Immature natural killer cell (primary cell): ENCODE measurements around the gene ABCA8. TPM values are rescaled to one million over a fixed set of nuclear protein-coding genes. Genes with fewer than 3 reads are reported as not detected.
"Not testable (repeated sequence)": the region's sequence is repeated elsewhere in the genome, so short reads cannot be mapped to it uniquely, and the experiment has no call there.

Experiments
- DNase-seq, 3 donors: peaks; one replicate each; pipeline ENCODE4 v3.0.0; 2022; ENCODE audit warnings: mixed read lengths in 1 of 3
- H3K27ac Mint-ChIP-seq, 6 donors: one replicate each; pipeline ENCODE4 v1.8.0; 2020; ENCODE audit warnings: mixed read lengths in 6 of 6, mild to moderate bottlenecking in 5 of 6, inconsistent platforms in 4 of 6, moderate library complexity in 3 of 6
- H3K27me3 Mint-ChIP-seq, 3 donors: one replicate each; pipeline ENCODE4 v1.8.0; 2020 to 2021; ENCODE audit warnings: low read depth in 3 of 3, mild to moderate bottlenecking in 3 of 3, mixed read lengths in 3 of 3, moderate library complexity in 3 of 3, inconsistent platforms in 1 of 3
- H3K36me3 Mint-ChIP-seq, 3 donors: one replicate each; pipeline ENCODE4 v1.8.0; 2020; ENCODE audit warnings: mixed read lengths in 3 of 3, inconsistent platforms in 2 of 3, mild to moderate bottlenecking in 2 of 3
- H3K4me1 Mint-ChIP-seq, 2 donors: one replicate each; pipeline ENCODE4 v1.8.0; 2020; ENCODE audit warnings: inconsistent platforms in 2 of 2, mild to moderate bottlenecking in 2 of 2, mixed read lengths in 2 of 2, moderate library complexity in 1 of 2
- H3K4me3 Mint-ChIP-seq, 5 donors: one replicate each; pipeline ENCODE4 v1.8.0; 2020; ENCODE audit warnings: mild to moderate bottlenecking in 5 of 5, mixed read lengths in 5 of 5, inconsistent platforms in 3 of 5, moderate library complexity in 3 of 5
- H3K9me3 Mint-ChIP-seq, 6 donors: one replicate each; pipeline ENCODE4 v1.8.0; 2020; ENCODE audit warnings: mild to moderate bottlenecking in 6 of 6, mixed read lengths in 6 of 6, inconsistent platforms in 4 of 6, moderate library complexity in 3 of 6
- polyA plus RNA-seq, 3 donors: library from polyadenylated mRNA; unstranded; fragments of 300-500 nt; fragmentation: Illumina TruSeq; gene quantifications; one replicate each; pipeline ENCODE4 v1.2.3, GENCODE V29; 2021

ABCA8 gene, protein sequence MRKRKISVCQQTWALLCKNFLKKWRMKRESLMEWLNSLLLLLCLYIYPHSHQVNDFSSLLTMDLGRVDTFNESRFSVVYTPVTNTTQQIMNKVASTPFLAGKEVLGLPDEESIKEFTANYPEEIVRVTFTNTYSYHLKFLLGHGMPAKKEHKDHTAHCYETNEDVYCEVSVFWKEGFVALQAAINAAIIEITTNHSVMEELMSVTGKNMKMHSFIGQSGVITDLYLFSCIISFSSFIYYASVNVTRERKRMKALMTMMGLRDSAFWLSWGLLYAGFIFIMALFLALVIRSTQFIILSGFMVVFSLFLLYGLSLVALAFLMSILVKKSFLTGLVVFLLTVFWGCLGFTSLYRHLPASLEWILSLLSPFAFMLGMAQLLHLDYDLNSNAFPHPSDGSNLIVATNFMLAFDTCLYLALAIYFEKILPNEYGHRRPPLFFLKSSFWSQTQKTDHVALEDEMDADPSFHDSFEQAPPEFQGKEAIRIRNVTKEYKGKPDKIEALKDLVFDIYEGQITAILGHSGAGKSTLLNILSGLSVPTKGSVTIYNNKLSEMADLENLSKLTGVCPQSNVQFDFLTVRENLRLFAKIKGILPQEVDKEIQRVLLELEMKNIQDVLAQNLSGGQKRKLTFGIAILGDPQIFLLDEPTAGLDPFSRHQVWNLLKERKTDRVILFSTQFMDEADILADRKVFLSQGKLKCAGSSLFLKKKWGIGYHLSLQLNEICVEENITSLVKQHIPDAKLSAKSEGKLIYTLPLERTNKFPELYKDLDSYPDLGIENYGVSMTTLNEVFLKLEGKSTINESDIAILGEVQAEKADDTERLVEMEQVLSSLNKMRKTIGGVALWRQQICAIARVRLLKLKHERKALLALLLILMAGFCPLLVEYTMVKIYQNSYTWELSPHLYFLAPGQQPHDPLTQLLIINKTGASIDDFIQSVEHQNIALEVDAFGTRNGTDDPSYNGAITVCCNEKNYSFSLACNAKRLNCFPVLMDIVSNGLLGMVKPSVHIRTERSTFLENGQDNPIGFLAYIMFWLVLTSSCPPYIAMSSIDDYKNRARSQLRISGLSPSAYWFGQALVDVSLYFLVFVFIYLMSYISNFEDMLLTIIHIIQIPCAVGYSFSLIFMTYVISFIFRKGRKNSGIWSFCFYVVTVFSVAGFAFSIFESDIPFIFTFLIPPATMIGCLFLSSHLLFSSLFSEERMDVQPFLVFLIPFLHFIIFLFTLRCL (N-terminal part only)
- not detected for polyA plus RNA-seq

DNA sequence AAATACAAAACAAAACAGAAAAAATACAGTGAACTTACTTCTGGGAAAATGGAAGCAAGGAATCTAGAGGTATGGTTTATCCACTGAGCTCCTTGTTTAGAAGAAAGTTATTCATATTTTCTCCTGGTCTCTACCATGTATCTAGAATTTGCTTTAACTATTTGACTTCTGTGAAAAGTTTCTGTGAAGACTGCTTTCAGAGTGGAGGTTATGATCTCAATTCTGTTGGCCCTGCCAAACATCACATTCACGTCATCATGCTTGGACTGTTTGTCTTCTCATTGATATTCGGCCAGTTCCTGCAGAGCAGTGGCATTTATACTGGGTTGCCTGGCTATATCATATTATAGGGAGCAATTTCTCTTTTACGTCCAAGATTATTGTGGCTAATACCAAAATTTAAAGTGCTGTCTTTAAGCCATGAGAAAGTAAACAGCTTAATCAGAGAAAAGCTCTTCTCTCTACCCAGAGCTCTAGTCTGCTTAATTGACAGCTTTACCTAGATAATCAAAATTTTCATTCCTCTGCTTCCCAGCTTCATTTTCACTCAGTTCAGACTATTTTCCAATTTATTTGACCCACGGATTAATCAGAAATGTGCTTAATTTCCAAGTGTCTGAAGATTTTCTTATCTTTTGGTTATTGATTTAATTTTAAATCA is at the start of gene ABCA8:
Gene ABCA8, minus strand, starts transcription at position 212 of the 661 bp plus-strand sequence. CDS start 13,358 bp downstream, outside the sequence.
- no peaks in the 10 kb centered on the region for H3K36me3 Mint-ChIP-seq
- DNase-seq, result no peak
- no peaks in the 10 kb centered on the region for H3K4me1 Mint-ChIP-seq
- H3K27me3 Mint-ChIP-seq, result peaks cover 2 to 4% (median 2%) of the 10 kb centered on the region in 3 donors
- H3K9me3 Mint-ChIP-seq, result no peaks in the 10 kb centered on the region
- no peak within 1 kb of the TSS for H3K4me3 Mint-ChIP-seq
- no peak within 1 kb of the TSS for H3K27ac Mint-ChIP-seq

DNA sequence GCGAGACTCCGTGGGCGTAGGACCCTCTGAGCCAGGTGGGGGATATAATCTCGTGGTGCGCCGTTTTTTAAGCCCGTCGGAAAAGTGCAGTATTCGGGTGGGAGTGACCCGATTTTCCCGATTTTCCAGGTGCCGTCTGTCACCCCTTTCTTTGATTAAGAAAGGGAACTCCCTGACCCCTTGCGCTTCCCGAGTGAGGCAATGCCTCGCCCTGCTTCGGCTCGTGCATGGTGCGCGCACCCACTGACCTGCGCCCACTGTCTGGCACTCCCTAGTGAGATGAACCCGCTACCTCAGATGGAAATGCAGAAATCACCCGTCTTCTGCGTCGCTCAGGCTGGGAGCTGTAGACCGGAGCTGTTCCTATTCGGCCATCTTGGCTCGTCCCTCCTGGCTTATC is 49.6 kb upstream of the ABCA8 start:
- not testable (repeated sequence) for H3K27me3 Mint-ChIP-seq, H3K27ac Mint-ChIP-seq, H3K4me1 Mint-ChIP-seq, H3K36me3 Mint-ChIP-seq, H3K4me3 Mint-ChIP-seq, H3K9me3 Mint-ChIP-seq, DNase-seq

DNA sequence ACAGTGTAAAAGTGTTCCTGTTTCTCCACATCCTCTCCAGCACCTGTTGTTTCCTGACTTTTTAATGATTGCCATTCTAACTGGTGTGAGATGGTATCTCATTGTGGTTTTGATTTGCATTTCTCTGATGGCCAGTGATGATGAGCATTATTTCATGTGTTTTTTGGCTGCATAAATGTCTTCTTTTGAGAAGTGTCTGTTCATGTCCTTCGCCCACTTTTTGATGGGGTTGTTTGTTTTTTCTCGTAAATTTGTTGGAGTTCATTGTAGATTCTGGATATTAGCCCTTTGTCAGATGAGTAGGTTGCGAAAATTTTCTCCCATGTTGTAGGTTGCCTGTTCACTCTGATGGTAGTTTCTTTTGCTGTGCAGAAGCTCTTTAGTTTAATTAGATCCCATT is 44.6 kb upstream of the ABCA8 start:
- H3K36me3 Mint-ChIP-seq, H3K27me3 Mint-ChIP-seq, H3K4me3 Mint-ChIP-seq, DNase-seq, H3K9me3 Mint-ChIP-seq, H3K4me1 Mint-ChIP-seq, H3K27ac Mint-ChIP-seq: not testable (repeated sequence)

DNA sequence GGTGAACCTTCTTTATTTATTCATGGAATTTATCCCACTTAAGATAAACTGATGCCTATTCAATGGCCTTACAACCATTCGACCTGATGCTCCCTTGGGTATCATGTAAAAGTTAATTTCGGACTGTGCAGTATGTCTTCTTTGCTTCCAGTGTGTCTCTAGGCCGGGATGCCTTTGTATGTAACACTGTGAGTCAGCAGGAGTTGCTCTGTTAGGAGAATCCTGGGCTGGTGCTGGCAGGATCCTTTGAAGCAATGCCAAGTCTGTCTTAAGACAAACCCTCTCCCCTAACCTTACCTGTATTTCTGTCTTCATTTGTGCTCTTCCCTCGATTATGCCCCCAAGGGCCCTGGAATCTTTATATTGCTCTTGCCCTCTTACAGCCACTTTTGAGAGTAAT is 37.9 kb upstream of the ABCA8 start:
- H3K9me3 Mint-ChIP-seq, result peaks cover 0 to 2% (median 0%) of the 10 kb centered on the region in 6 donors
- no peak overlapping the region for H3K4me3 Mint-ChIP-seq
- H3K27ac Mint-ChIP-seq, result no peak overlapping the region
- H3K4me1 Mint-ChIP-seq, result no peaks in the 10 kb centered on the region
- peaks cover 0 to 3% (median 0%) of the 10 kb centered on the region in 3 donors for H3K36me3 Mint-ChIP-seq
- peaks cover 0 to 4% (median 3%) of the 10 kb centered on the region in 3 donors for H3K27me3 Mint-ChIP-seq
- DNase-seq, result no peak

DNA sequence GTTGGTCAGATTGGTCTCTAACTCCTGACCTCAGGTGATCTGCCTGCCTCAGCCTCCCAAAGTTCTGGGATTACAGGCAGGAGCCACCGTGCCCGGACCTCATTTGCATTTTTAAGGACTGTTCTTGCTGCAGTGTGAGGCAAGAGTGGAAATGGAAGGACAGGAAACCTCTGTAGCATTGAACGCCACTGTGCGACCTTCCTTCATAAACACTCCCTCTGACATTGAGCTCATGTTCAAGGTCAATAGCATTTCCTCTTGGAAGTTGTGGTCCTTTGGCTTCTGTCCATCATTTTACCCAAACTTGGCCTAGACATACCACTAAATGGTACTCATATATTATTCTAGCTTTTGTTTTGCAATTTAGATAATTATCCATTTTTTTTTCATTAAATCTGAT is 32.8 kb upstream of the ABCA8 start:
- Mint-ChIP-seq H3K27ac (no peak overlapping the region), H3K27me3 (peaks cover 0 to 9% (median 0%) of the 10 kb centered on the region in 3 donors), H3K4me1 (no peaks in the 10 kb centered on the region), H3K9me3 (peaks cover 0 to 3% (median 0%) of the 10 kb centered on the region in 6 donors), H3K4me3 (no peak overlapping the region), H3K36me3 (no peaks in the 10 kb centered on the region)
- DNase-seq, result no peak

DNA sequence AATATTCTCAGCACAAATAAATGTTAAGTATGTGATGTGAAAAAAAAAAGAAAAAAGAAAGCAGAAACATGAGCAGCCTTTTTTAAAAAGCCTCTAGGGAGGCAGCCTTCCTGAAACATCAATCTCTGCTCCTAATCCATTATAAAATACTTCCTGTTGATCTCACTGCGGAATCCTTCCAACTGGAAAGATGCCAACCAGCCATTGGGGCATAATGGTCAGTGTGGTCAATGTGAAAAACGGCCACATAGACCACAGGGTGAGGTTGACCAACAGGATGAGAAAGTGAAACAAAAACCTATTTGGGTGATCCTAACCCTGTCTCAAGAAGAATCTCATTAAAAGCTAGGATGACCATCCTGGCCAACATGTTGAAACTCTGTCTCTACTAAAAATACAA is 26.1 kb upstream of the ABCA8 start:
- peak; percentile 23 to 25 (median 24) for DNase-seq
- H3K4me3 Mint-ChIP-seq, result peak overlapping the region in 3 of 5 donors; percentile 18 to 48 (median 44)
- peaks cover 0 to 4% (median 0%) of the 10 kb centered on the region in 6 donors for H3K9me3 Mint-ChIP-seq
- H3K4me1 Mint-ChIP-seq, result peaks cover 10 to 12% of the 10 kb centered on the region in 2 donors
- no peak overlapping the region for H3K27ac Mint-ChIP-seq
- no peaks in the 10 kb centered on the region for H3K36me3 Mint-ChIP-seq
- peaks cover 0 to 10% (median 3%) of the 10 kb centered on the region in 3 donors for H3K27me3 Mint-ChIP-seq

DNA sequence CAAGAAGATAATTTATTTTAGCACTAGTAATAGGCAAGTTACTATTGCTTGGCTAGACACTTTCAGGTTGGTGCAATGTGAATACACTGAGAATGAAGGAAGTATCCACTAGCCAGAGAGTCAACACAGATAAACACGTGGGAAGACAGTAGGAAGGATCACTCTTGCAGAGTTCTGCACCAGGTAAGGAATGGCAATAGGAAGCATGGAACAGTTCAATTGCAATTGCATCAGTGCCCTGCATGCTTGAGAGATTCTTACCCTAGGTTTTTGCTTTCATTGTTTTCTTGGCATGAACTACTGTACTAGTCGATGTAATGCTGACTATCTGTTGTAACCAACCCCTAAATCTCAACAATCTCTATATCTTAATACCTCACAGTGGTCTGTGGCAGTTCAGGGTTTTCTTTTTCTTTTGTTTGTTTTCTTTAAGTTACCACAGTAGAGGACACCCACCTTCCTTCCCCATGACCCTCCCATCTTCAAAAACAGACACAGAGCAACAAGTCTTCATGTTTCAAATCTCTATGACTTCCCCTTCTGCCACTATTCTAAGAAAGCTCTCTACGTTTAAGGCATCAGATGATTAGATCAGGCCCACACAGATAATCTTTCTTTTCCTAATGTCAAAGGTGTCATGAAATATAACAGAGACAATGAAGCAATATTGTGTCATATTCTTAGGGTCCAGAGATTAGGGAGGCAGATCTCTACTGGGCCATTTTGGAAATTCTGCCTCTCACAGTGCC is 18.1 kb upstream of the ABCA8 start:
- Mint-ChIP-seq H3K9me3 (peaks cover 0 to 2% (median 0%) of the 10 kb centered on the region in 6 donors), H3K36me3 (no peaks in the 10 kb centered on the region), H3K4me3 (no peak overlapping the region), H3K27ac (no peak overlapping the region), H3K27me3 (peaks cover 2 to 6% (median 5%) of the 10 kb centered on the region in 3 donors), H3K4me1 (no peaks in the 10 kb centered on the region)
- DNase-seq, result no peak

DNA sequence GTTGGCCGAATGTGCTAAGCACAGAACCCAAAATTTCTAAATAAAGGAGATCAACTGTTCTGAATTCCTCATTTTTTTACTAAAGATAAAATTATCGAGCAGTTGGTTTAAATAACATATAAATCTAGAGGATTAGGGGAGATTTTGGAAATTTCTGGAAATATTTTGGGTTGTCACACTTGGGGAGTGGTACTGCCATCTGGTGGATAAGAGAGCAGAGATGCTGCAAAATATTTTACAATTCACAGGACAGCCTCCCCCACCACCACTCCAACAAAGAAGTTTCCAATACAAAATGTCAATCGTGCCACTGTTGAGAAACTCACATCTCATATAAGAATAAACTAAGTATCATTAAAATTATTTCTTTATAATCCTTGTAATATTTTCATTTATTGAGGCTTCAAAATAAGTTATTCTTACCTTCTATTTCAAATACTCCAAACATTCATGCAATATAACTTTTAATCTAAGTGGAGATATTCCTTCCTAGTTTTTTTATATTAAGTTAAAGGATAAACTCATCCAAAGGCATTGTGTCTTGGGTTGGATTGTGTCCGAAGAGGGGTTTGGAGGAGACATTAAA is 17.0 kb upstream of the ABCA8 start:
- Mint-ChIP-seq H3K9me3 (no peaks in the 10 kb centered on the region), H3K4me1 (no peaks in the 10 kb centered on the region), H3K4me3 (no peak overlapping the region), H3K36me3 (no peaks in the 10 kb centered on the region), H3K27ac (no peak overlapping the region), H3K27me3 (peaks cover 0 to 6% (median 5%) of the 10 kb centered on the region in 3 donors)
- no peak for DNase-seq

DNA sequence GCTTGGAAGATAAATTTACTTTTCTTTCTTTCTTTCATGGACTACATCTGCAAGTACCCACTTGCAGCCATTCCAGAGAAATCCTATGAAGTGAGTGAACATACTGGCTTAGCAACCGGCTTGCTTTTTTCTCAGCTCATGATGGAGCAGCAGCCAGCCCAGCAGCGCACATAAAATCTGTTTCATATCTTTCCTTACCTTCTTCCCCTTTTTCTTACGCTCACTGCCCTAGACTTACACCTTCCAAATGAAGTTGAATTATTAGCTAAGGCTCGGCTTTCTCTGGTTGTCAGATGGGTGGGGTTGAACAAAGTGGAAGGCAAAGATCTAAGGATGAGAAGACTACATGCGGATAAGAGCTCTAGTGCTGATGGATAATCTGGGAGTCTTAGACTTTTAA is 13.9 kb upstream of the ABCA8 start:
- no peak for DNase-seq
- H3K4me1 Mint-ChIP-seq, result no peaks in the 10 kb centered on the region
- H3K4me3 Mint-ChIP-seq, result no peak overlapping the region
- H3K27me3 Mint-ChIP-seq, result peaks cover 0 to 11% (median 3%) of the 10 kb centered on the region in 3 donors
- no peaks in the 10 kb centered on the region for H3K9me3 Mint-ChIP-seq
- H3K27ac Mint-ChIP-seq, result no peak overlapping the region
- no peaks in the 10 kb centered on the region for H3K36me3 Mint-ChIP-seq

DNA sequence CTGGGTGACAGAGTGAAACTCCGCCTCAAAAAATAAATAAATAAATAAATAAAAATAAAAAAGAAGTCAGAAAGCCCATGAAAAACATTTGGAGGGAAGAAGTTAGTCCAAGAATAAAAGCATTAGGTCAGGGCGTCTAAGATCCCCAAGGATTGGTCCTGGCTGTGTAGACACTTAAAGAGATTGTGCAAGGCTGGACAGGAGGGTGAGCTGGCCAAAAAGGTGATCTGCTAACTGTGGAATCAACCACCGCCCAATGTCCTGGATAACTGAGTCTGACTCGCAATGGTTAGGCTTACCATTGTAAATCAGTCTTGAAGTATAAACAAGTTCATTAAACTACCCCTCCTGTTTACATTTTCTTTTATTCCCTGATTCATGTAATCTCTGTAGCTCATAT is 8.8 kb upstream of the ABCA8 start:
- no peak overlapping the region for H3K4me3 Mint-ChIP-seq
- H3K27me3 Mint-ChIP-seq, result peaks cover 0 to 9% (median 0%) of the 10 kb centered on the region in 3 donors
- no peak for DNase-seq
- H3K9me3 Mint-ChIP-seq, result no peaks in the 10 kb centered on the region
- no peak overlapping the region for H3K27ac Mint-ChIP-seq
- H3K4me1 Mint-ChIP-seq, result no peaks in the 10 kb centered on the region
- H3K36me3 Mint-ChIP-seq, result no peaks in the 10 kb centered on the region

DNA sequence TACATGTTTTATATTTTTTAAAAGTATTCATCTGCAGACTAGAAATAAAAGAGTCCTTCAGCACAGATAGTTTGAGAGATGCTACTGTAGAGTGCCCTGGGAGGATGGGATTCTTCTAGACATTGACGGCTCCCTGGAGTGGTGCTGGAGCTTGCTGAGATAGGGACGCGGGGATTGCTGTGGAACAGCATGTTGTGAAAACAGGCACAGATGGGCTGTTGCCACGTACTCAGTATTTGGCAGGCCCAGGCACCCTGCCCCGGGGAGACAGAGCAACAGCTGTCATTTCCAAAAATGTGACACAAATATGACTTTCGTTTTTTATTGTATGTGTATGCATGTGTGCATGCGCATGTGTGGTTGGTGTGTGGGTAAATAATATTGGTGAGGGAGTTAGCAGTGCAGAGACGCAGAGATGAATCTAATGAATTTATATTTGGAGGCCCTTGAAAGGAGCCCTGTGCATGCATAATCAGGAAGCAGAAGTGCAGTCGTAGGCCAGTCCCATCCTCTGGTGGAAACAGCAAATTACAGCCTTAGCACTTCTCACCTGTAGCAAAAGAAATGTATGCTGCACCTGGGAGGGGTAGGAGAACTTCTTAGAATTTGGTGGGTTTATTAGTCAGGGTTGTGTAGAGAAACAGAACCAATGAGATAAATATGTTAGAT is 6.2 kb upstream of the ABCA8 start:
- no peaks in the 10 kb centered on the region for H3K4me1 Mint-ChIP-seq
- no peaks in the 10 kb centered on the region for H3K36me3 Mint-ChIP-seq
- no peak overlapping the region for H3K4me3 Mint-ChIP-seq
- peaks cover 0 to 7% (median 0%) of the 10 kb centered on the region in 3 donors for H3K27me3 Mint-ChIP-seq
- no peaks in the 10 kb centered on the region for H3K9me3 Mint-ChIP-seq
- no peak for DNase-seq
- no peak overlapping the region for H3K27ac Mint-ChIP-seq

DNA sequence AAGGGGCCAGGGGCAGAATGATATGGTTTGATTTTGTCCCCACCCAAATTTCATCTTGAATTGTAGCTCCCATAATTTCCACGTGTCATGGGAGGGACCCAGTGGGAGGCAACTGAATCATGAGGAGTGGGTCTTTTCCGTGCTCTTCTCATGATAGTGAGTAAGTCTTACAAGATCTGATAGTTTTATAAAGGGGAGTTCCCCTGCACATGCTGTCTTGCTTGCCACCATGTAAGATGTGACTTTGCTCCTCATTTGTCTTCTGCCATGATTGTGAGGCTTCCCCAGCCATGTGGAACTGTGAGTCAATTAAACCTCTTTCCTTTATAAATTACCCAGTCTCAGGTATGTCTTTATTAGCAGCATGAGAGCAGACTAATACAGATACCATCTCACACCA is 3.9 kb upstream of the ABCA8 start:
- not testable (repeated sequence) for H3K9me3 Mint-ChIP-seq, H3K4me1 Mint-ChIP-seq, DNase-seq, H3K36me3 Mint-ChIP-seq, H3K27ac Mint-ChIP-seq, H3K4me3 Mint-ChIP-seq, H3K27me3 Mint-ChIP-seq
